H1 (cell line): Measurements from ENCODE around the gene SMAP2. TPM values are rescaled to one million over a fixed set of nuclear protein-coding genes. Genes with fewer than 3 reads are reported as not detected.

Experiments
- CHD7 ChIP-seq: fragments of 300-600 bp; sonication (generic); IDR thresholded peaks from 2 replicates; pipeline ENCODE4 v1.7.1; 2012; ENCODE audit warnings: low read length, moderate library complexity, mild to moderate bottlenecking, inconsistent platforms; ENCODE audit not compliant: insufficient replicate concordance
- CTCF ChIP-seq, 3 experiments: IDR thresholded peaks; 1 replicate in 2 of 3; 2 replicates in 1 of 3; pipeline versions ENCODE4 v1.5.1 to v1.6.1; 2011; ENCODE audit warnings: low read length in 3 of 3, mild to moderate bottlenecking in 3 of 3, inconsistent platforms in 2 of 3, low read depth in 1 of 3, moderate library complexity in 1 of 3; ENCODE audit not compliant: insufficient read depth in 1 of 3; ENCODE audit errors: control extremely low read depth in 1 of 3
- GTF2F1 ChIP-seq: IDR thresholded peaks from 2 replicates; pipeline ENCODE4 v1.6.1; 2012; ENCODE audit warnings: low read depth, low read length, improper control_type of control experiment, borderline replicate concordance
- polyA plus RNA-seq, 7 experiments: library from polyadenylated mRNA; depleted of rRNA in 3 of 7; stranded (reverse) in 5 of 7; unstranded in 2 of 7; fragments of >200 nt in 5 of 7; fragments of 200-250 nt in 2 of 7; gene quantifications; 1 replicate in 5 of 7; 2 replicates in 1 of 7; 4 replicates in 1 of 7; pipeline versions ENCODE4 v1.2.1 to v1.2.3, GENCODE V29; 2011 to 2013; ENCODE audit warnings: missing spikeins in 2 of 7, mixed read lengths in 2 of 7
- total RNA-seq: library from RNA; stranded (reverse); fragmentation: NEBNext Ultra II Directional; extraction: Animal tissue kit (Norgen Biotek cat#: 25700); gene quantifications from 2 replicates; pipeline ENCODE4 v1.2.1, GENCODE V29; 2021

The SMAP2 gene
- total and polyA plus RNA-seq, 2 of the 8 experiments (the other 6 are each of a cell fraction or from before 2014, with no cell fraction given) = 4.3 to 5.5 TPM

DNA sequence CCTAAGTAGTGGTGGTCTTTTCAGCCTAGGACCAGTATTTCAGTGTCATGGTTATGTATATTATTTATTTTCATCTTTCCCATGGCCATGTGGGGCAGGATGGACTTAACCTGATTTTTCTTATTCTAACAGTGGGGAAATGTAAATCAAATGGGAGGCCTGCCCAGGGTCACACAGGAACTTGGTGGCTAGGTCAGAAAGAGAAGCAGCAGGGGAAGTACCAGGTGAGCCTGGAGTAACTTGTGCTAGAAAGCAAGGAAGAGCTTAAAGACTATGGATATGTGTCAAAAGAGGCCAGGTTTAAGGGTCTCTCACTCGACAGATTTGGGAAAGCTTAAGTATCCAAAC lies 77.7 kb downstream of the SMAP2 start (continued):
- TF ChIP-seq CTCF (IDR thresholded peaks at IDR 0.05; ENCODE audit: control extremely low read depth in 1 of 3, insufficient read depth in 1 of 3, low read depth in 1 of 3, low read length in 3 of 3) = no peak
- no peak for TF ChIP-seq GTF2F1
- no peak for TF ChIP-seq CHD7
